Muscle of leg (tissue), 11 donors: ENCODE results near the gene ZBED4. TPM values are rescaled to one million over a fixed set of nuclear protein-coding genes. Genes with fewer than 3 reads are reported as not detected.
A peak's percentile ranks its signal among the peaks of the same experiment; 100 is the strongest.

Experiments used
- DNase-seq: peaks from one replicate; pipeline ENCODE4 v3.0.0; 2013
- H3K27ac ChIP-seq: one replicate; pipeline ENCODE4 v1.5.1; 2013; ENCODE audit warnings: mild to moderate bottlenecking, low read length, control low read depth
- H3K27me3 ChIP-seq: one replicate; pipeline ENCODE4 v1.6.1; 2013; ENCODE audit warnings: low read length; ENCODE audit not compliant: control insufficient read depth, insufficient read depth
- H3K36me3 ChIP-seq: one replicate; pipeline ENCODE4 v1.6.1; 2013; ENCODE audit warnings: low read length; ENCODE audit not compliant: control insufficient read depth, insufficient read depth
- H3K4me1 ChIP-seq: one replicate; pipeline ENCODE4 v1.6.1; 2013; ENCODE audit warnings: low read length; ENCODE audit not compliant: control insufficient read depth, insufficient read depth
- H3K4me3 ChIP-seq: one replicate; pipeline ENCODE4 v1.5.1; 2013; ENCODE audit warnings: low read length, control low read depth
- H3K9me3 ChIP-seq: replicated peaks from 2 replicates; pipeline ENCODE4 v1.6.1; 2013; ENCODE audit warnings: low read depth, low read length; ENCODE audit not compliant: control insufficient read depth
- WGBS: methylation state at CpG from one replicate; pipeline ENCODE4 v1.1.5; 2013; ENCODE audit warnings: missing lambda C conversion rate; ENCODE audit not compliant: insufficient coverage; 5-methylcytosine and 5-hydroxymethylcytosine counted together
- polyA plus RNA-seq, 8 donors: library from polyadenylated mRNA; unstranded; fragments of 120-200 nt; gene quantifications; one replicate each; pipeline versions ENCODE4 v1.2.1 to v1.2.3, GENCODE V29; 2013; ENCODE audit warnings: inconsistent platforms in 1 of 8, low replicate concordance in 1 of 8; ENCODE audit not compliant: insufficient read length in 8 of 8, insufficient read depth in 1 of 8
- total RNA-seq: library from RNA; stranded (reverse); fragments of 120-200 nt; gene quantifications from one replicate; pipeline ENCODE4 v1.2.4, GENCODE V29; 2013

The ZBED4 gene
- total and polyA plus RNA-seq, 9 donors: 7.3 to 15.9 (median 12.9) TPM

GRCh38 chr22:49910229-49911155, 56.8 kb downstream of the ZBED4 start:
- H3K4me1 ChIP-seq: no peaks in the 10 kb centered on the region
- H3K27ac ChIP-seq: no peak overlapping the region
- 91% methylated on average over 20 of the region's 27 CpGs for WGBS
- H3K36me3 ChIP-seq: peaks cover 48% of the 10 kb centered on the region
- H3K9me3 ChIP-seq: no peaks in the 10 kb centered on the region
- H3K27me3 ChIP-seq: no peaks in the 10 kb centered on the region
- DNase-seq: no peak
- no peak overlapping the region for H3K4me3 ChIP-seq

GRCh38 chr22:49911881-49912625, 58.4 kb downstream of the ZBED4 start:
- Histone ChIP-seq H3K27me3 (no peaks in the 10 kb centered on the region), H3K4me3 (no peak overlapping the region), H3K4me1 (no peaks in the 10 kb centered on the region), H3K36me3 (peaks cover 42% of the 10 kb centered on the region), H3K9me3 (no peaks in the 10 kb centered on the region), H3K27ac (no peak overlapping the region)
- 95% methylated on average over 23 of the region's 30 CpGs for WGBS
- DNase-seq: no peak

GRCh38 chr22:49913026-49913425, 59.4 kb downstream of the ZBED4 start:
- no peak for DNase-seq
- H3K4me3 ChIP-seq: no peak overlapping the region
- no peak overlapping the region for H3K27ac ChIP-seq
- no peaks in the 10 kb centered on the region for H3K9me3 ChIP-seq
- peaks cover 7% of the 10 kb centered on the region for H3K4me1 ChIP-seq
- no peaks in the 10 kb centered on the region for H3K27me3 ChIP-seq
- WGBS: 98% methylated on average over 8 of the region's 14 CpGs
- peaks cover 38% of the 10 kb centered on the region for H3K36me3 ChIP-seq

- peaks cover 7% of the 10 kb centered on the region for H3K4me1 ChIP-seq
- H3K27ac ChIP-seq: no peak overlapping the region
- H3K27me3 ChIP-seq: no peaks in the 10 kb centered on the region
- no peak overlapping the region for H3K4me3 ChIP-seq
- H3K9me3 ChIP-seq: no peaks in the 10 kb centered on the region
- DNase-seq: no peak
- 91% methylated on average over 14 of the region's 14 CpGs for WGBS
- H3K36me3 ChIP-seq: peaks cover 38% of the 10 kb centered on the region
Measured at GRCh38 chr22:49913446-49913845, 59.8 kb downstream of the ZBED4 start.

- peaks cover 32% of the 10 kb centered on the region for H3K36me3 ChIP-seq
- DNase-seq: no peak
- 91% methylated on average over 8 of the region's 12 CpGs for WGBS
Measured at GRCh38 chr22:49914256-49914655, 60.6 kb downstream of the ZBED4 start.

GRCh38 chr22:49915610-49916009, 62.0 kb downstream of the ZBED4 start:
- DNase-seq: no peak
- H3K9me3 ChIP-seq: no peaks in the 10 kb centered on the region
- WGBS: 82% methylated on average over 8 of the region's 12 CpGs
- no peaks in the 10 kb centered on the region for H3K27me3 ChIP-seq
- H3K36me3 ChIP-seq: peaks cover 28% of the 10 kb centered on the region
- no peak overlapping the region for H3K4me3 ChIP-seq
- H3K27ac ChIP-seq: no peak overlapping the region
- peaks cover 13% of the 10 kb centered on the region for H3K4me1 ChIP-seq

More at GRCh38 chr22:49914256-49914655, 60.6 kb downstream of the ZBED4 start:
- Histone ChIP-seq H3K27me3 (no peaks in the 10 kb centered on the region), H3K9me3 (no peaks in the 10 kb centered on the region), H3K27ac (no peak overlapping the region), H3K4me3 (no peak overlapping the region), H3K4me1 (peaks cover 12% of the 10 kb centered on the region)

GRCh38 chr22:49916831-49917230, 63.2 kb downstream of the ZBED4 start:
- DNase-seq: no peak
- Histone ChIP-seq H3K4me1 (peaks cover 13% of the 10 kb centered on the region), H3K36me3 (peaks cover 34% of the 10 kb centered on the region), H3K4me3 (no peak overlapping the region), H3K9me3 (no peaks in the 10 kb centered on the region), H3K27me3 (no peaks in the 10 kb centered on the region), H3K27ac (no peak overlapping the region)
- WGBS: 89% methylated on average over 11 of the region's 11 CpGs

GRCh38 chr22:49917974-49918910, 64.6 kb downstream of the ZBED4 start, which contains the start of the genes ALG12 and CRELD2:
Gene ALG12 (minus strand): TSS chr22:49918438. CDS start chr22:49913765, 4,673 bp downstream.
Gene CRELD2 (plus strand): TSS chr22:49918634. CDS start chr22:49918770, 136 bp downstream.
- peak within 1 kb of the TSS; percentile 87 for H3K4me3 ChIP-seq
- under 1% methylated on average over 103 of the region's 103 CpGs for WGBS
- peaks cover 27% of the 10 kb centered on the region for H3K36me3 ChIP-seq
- H3K4me1 ChIP-seq: peaks cover 13% of the 10 kb centered on the region
- peak; percentile 99 for DNase-seq
- peak within 1 kb of the TSS; percentile 82 for H3K27ac ChIP-seq
- H3K9me3 ChIP-seq: no peaks in the 10 kb centered on the region
- H3K27me3 ChIP-seq: no peaks in the 10 kb centered on the region
